Stimulated activated CD4-positive, alpha-beta T cell treated with anti-CD3 and anti-CD28 coated beads, Interleukin-2, amount 100 ng/mL, for 24 hours (primary cell): ENCODE measurements around the gene GMDS.

Experiments used
- DNase-seq, 2 donors: peaks; one replicate each; pipeline ENCODE4 v3.0.0-alpha.2; 2020

GMDS gene

GRCh38 chr6:1724124-1724523, 521.3 kb downstream of the GMDS start:
- no peak for DNase-seq

- DNase-seq = no peak
Observed at GRCh38 chr6:1722801-1723200, 522.6 kb downstream of the GMDS start.

- no peak for DNase-seq
Observed at GRCh38 chr6:1720620-1721322, 524.6 kb downstream of the GMDS start.

- DNase-seq = no peak
Observed at GRCh38 chr6:1719922-1720321, 525.5 kb downstream of the GMDS start.

GRCh38 chr6:1716868-1717267, 528.5 kb downstream of the GMDS start:
- no peak for DNase-seq

GRCh38 chr6:1716396-1716795, 529.0 kb downstream of the GMDS start:
- no peak for DNase-seq

- DNase-seq = no peak
Observed at GRCh38 chr6:1715336-1715735, 530.1 kb downstream of the GMDS start.

GRCh38 chr6:1714654-1715053, 530.8 kb downstream of the GMDS start:
- no peak for DNase-seq

- DNase-seq = no peak
Observed at GRCh38 chr6:1713016-1713600, 532.3 kb downstream of the GMDS start.

GRCh38 chr6:1712451-1712850, 533.0 kb downstream of the GMDS start:
- no peak for DNase-seq

- DNase-seq = no peak
Observed at GRCh38 chr6:1711136-1711535, 534.3 kb downstream of the GMDS start.

- DNase-seq = no peak
Observed at GRCh38 chr6:1709234-1709641, 536.2 kb downstream of the GMDS start.

GRCh38 chr6:1708820-1709219, 536.6 kb downstream of the GMDS start:
- no peak for DNase-seq

- no peak for DNase-seq
Observed at GRCh38 chr6:1708122-1708521, 537.3 kb downstream of the GMDS start.

- DNase-seq = no peak
Observed at GRCh38 chr6:1705630-1706029, 539.8 kb downstream of the GMDS start.

GRCh38 chr6:1705183-1705582, 540.2 kb downstream of the GMDS start:
- DNase-seq = no peak

- no peak for DNase-seq
Observed at GRCh38 chr6:1704711-1705110, 540.7 kb downstream of the GMDS start.

- no peak for DNase-seq
Observed at GRCh38 chr6:1703923-1704322, 541.5 kb downstream of the GMDS start.

- DNase-seq = no peak
Observed at GRCh38 chr6:1703091-1703855, 542.1 kb downstream of the GMDS start.

- DNase-seq = no peak
Observed at GRCh38 chr6:1702580-1703051, 542.8 kb downstream of the GMDS start.

- DNase-seq = no peak
Observed at GRCh38 chr6:1701668-1702353, 543.6 kb downstream of the GMDS start.

GRCh38 chr6:1700278-1700967, 545.0 kb downstream of the GMDS start:
- no peak for DNase-seq

GRCh38 chr6:1698527-1698926, 546.9 kb downstream of the GMDS start:
- DNase-seq = no peak
